Caki2 (cell line): ENCODE data around the gene LPCAT1. TPM values are rescaled to one million over a fixed set of nuclear protein-coding genes. Genes with fewer than 3 reads are reported as not detected.
"Not testable (repeated sequence)": the region's sequence is repeated elsewhere in the genome, so short reads cannot be mapped to it uniquely, and the experiment has no call there.

Experiments
- DNase-seq: peaks from one replicate; pipeline ENCODE4 v3.0.0-alpha.2; 2015; ENCODE audit warnings: low read depth
- in situ Hi-C: cut with HindIII; loops from 2 replicates; pipeline ENCODE4 v1.10.0; 2016; ENCODE audit warnings: low sequenced_read_pairs, low pct_unique_long_range_greater_than_20kb, mixed read lengths
- total RNA-seq: library from RNA; depleted of rRNA; stranded (reverse); fragments of >200 nt; shearing (Covaris generic); gene quantifications from 2 replicates; pipeline ENCODE4 v1.2.3, GENCODE V29; 2014; ENCODE audit warnings: low replicate concordance

The LPCAT1 gene
- total RNA-seq, 1 experiment from 2014 or later = 68.0 TPM

GRCh38 chr5:1478271-1479035, 45.3 kb downstream of the LPCAT1 start:
- DNase-seq = no peak
- in situ Hi-C loops = no loop called here

- DNase-seq = no peak
- in situ Hi-C loops = no loop called here
Observed at GRCh38 chr5:1477341-1477740, 46.4 kb downstream of the LPCAT1 start.

GRCh38 chr5:1476967-1477310, 46.8 kb downstream of the LPCAT1 start:
- in situ Hi-C loops = no loop called here

GRCh38 chr5:1476181-1476966, 47.4 kb downstream of the LPCAT1 start:
- DNase-seq = no peak
- in situ Hi-C loops = no loop called here

More at GRCh38 chr5:1476967-1477310, 46.8 kb downstream of the LPCAT1 start:
- no peak for DNase-seq

GRCh38 chr5:1475544-1475900, 48.2 kb downstream of the LPCAT1 start:
- DNase-seq, in situ Hi-C loops: not testable (repeated sequence)

GRCh38 chr5:1474866-1475543, 48.8 kb downstream of the LPCAT1 start:
- no peak for DNase-seq
- in situ Hi-C loops = no loop called here

GRCh38 chr5:1474183-1474839, 49.4 kb downstream of the LPCAT1 start:
- DNase-seq = no peak
- in situ Hi-C loops = no loop called here

- DNase-seq = no peak
- in situ Hi-C loops = no loop called here
Observed at GRCh38 chr5:1473746-1474145, 50.0 kb downstream of the LPCAT1 start.

- DNase-seq = no peak
- in situ Hi-C loops = no loop called here
Observed at GRCh38 chr5:1472964-1473628, 50.7 kb downstream of the LPCAT1 start.

- in situ Hi-C loops = no loop called here
- DNase-seq = no peak
Observed at GRCh38 chr5:1471997-1472963, 51.5 kb downstream of the LPCAT1 start.

- no peak for DNase-seq
- in situ Hi-C loops = no loop called here
Observed at GRCh38 chr5:1471240-1471853, 52.4 kb downstream of the LPCAT1 start.

- in situ Hi-C loops = no loop called here
- no peak for DNase-seq
Observed at GRCh38 chr5:1470762-1471211, 53.0 kb downstream of the LPCAT1 start.

GRCh38 chr5:1468629-1469527, 54.9 kb downstream of the LPCAT1 start:
- in situ Hi-C loops = no loop called here
- DNase-seq = no peak

GRCh38 chr5:1468247-1468612, 55.5 kb downstream of the LPCAT1 start:
- DNase-seq = no peak
- in situ Hi-C loops = no loop called here

GRCh38 chr5:1467341-1468246, 56.2 kb downstream of the LPCAT1 start:
- no peak for DNase-seq
- in situ Hi-C loops = no loop called here
